HG02852 (cell line): ENCODE measurements around the gene BHLHA9.

Source experiments
- ATAC-seq: cut with Tn5 transposase; IDR thresholded peaks from one replicate; pipeline ENCODE4 v1.9.1; 2021; ENCODE audit warnings: mild to moderate bottlenecking, moderate library complexity; ENCODE audit not compliant: unreplicated experiment

The BHLHA9 gene

DNA sequence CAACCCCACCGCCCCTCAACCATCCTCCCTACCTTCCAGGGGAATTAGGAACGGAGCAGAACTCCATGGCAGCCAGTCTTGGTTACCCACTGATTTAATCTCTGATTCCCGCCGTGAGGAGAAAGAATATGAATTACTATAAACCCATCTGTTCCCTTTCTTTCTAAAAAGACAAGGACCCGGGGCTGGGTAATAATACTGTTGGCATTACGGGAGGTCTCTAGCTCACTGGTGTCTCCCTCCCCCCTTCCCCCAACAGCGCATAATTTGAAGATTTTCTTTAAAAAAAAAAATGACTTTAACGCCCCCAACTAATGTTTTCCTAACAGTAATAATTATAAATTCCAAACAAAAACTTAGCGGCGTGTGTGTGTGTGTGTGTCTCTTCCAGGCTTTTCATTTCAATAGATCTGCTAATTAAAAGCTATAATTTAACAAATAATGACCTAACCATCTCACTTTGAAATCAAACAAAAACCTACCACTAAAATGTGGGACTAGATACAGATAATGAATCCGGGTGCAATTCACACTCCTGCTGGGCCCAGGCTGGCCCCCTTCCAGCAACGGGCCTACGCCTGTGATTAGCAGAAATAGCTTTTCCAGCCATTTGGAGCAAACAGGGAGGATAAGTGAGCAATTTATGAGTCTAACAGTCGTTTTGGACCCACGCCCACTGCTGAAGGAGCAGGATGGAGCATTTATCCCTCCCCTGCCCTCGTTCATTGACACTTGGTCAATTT lies 18.2 kb upstream of the BHLHA9 start:
- ATAC-seq: no peak

DNA sequence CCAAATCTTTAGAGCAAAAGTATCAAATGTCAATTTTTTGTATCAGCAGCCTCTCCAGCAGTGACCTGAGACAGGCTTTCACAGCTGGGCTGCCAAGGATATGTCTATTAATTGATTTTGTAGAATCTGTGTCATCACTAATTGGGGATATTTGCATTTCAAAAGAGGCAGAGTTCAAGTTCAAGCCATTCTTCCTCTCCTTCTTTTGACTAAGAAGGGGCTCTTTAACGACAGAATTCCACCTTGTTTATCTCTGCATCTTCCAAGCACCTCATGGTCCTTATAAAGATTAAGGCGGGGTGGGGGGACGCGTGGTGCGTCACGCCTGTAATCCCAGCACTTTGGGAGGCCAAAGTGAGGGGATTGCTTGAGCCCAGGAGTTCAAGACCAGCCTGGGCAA lies 15.2 kb upstream of the BHLHA9 start:
- ATAC-seq: no peak

DNA sequence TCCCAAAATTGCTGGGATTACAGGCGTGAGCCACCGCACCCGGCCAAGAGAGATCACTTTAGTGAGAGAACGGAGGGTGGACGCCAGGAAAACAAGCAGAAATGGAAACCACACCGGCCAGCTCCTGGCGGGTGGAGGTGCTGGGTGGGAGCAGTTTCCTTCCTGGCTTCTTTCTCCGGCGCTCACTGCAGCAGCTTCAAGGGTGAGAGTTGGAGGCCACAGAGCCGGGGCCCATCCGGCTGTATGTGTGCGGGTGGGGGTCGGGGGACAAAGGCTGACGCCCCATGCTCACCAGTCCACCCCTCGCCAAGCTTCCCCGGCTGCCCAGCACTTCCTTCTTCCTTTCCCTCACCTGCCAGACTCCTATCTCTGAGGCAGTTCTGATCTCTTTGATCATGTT lies 13.5 kb upstream of the BHLHA9 start:
- ATAC-seq: no peak

DNA sequence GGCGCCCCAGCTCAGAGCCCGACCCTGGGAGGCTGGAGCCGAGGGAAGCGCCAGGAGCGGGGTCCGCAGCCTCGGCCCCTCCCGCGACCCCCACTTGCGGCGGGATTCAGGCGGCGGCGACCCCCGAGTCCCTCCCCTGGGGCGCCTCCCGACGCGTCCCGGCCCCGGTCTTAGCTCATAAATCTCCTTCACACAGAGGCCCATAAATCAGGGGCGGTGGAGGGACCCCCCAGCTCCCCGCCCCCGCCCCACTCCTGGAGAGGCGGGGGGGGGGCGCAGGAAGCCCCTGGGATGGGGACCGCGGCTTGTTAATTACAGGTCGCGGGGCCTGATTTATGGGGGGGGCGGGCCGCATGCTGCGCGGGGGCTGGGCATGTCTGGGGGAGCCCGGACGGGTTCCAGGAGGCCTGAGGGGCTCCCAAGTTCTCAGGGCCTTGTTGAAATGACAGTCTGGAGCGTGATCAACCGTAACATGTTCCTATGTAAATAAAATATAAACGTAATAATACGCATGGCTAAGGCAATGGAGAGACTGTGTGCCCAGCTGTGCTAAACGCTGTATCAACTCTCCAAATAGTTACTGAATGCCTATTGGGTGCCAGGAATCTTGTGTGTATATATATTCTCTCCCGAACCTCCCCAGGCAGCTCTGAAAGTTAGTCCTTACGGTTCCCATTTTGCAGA lies 10.0 kb upstream of the BHLHA9 start:
- ATAC-seq: no peak

DNA sequence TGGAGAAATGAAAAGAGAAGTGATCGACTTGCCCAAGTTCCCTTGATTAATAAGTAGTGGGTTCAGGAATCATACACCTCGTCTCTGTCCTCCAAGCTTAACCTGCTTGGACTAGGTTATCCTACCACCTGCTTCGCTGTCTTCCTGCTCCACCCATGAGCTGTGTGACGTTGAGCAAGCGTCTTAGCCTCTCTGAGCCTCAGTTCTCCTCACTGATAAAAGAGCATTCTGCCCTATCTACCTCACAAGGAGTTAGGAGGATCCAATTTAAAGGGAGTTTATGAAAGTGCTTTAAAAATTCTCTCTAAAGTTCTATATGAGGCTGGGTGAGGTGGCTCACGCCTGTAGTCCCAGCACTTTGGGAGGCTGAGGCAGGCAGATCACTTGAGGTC lies 9.5 kb upstream of the BHLHA9 start:
- no peak for ATAC-seq

DNA sequence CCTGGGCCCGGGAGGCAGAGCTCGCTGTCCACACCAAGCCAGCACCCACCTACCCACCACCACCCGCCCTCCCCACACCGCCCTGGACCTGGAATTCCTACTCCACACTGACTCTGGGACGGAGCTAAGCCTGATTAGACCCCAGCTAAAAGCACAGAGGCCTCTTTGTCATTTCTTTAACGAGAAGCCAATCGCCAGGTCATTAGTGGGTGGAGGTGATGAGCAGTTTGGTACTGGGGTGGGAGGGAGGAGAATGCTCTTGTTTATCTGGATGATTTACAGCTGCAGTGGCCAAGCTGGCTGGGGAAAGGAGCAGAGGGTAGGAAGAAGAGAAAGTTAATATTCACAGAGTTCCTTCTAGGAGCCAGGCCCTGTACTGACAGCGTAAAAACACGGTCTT lies 6.0 kb upstream of the BHLHA9 start:
- ATAC-seq: no peak

DNA sequence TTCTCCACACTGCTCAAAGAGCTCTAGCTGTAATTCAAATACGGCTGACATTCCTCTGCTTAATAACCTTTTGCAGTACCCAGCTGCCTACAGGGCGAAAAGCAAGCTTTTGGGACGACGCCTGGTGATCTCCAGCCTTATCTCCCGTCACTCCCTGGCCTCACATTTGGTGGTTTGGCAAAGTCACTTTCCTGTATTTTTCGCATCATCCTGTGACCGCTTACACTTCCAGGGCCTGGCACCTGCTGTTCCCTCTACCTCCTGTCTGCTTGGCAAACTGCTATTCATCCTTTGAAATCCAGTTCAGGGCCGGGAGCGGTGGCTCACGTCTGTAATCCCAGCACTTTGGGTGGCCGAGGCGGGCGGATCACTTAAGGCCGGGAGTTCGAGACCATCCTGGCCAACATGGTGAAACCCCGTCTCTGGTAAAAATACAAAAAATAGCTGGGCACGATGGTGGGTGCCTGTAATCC lies 2.7 kb upstream of the BHLHA9 start:
- no peak for ATAC-seq

DNA sequence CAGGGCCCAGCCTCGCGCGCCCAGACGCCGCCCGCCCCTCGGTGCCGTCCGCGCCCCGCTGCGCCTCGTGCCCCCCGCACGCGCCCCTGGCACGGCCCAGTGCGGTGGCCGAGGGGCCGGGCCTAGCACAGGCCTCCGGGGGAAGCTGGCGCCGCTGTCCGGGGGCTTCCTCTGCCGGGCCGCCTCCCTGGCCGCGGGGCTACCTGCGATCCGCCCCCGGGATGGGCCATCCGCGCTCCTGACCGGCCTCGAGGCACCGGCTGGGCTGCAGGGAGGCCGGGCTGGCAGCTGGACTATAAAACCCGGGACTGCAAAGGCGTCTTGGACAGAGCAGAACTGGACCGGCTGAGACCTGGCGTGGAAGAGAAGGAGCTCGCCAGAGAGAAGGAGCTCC lies 783 bp downstream of the BHLHA9 start:
- ATAC-seq: no peak

DNA sequence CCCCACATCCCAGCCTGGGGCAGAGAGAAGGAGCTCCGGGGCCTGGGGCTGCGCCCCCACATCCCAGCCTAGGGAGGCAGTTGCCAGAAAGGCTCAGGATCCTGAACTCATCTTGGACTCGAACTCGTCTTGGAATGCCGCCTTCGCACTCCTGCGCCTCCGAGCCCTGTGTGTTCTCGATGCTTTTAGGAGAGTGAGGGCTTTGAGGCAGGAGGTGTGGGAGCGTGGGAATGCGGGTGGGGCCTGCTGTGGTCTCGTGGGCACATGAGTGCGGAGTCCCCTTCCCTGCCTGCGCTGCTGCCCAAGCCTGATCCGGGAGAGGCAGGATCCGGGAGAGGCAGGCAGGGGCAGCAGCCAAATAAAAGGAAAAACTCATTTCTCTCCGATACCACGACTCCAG lies 1.2 kb downstream of the BHLHA9 start:
- ATAC-seq: no peak

DNA sequence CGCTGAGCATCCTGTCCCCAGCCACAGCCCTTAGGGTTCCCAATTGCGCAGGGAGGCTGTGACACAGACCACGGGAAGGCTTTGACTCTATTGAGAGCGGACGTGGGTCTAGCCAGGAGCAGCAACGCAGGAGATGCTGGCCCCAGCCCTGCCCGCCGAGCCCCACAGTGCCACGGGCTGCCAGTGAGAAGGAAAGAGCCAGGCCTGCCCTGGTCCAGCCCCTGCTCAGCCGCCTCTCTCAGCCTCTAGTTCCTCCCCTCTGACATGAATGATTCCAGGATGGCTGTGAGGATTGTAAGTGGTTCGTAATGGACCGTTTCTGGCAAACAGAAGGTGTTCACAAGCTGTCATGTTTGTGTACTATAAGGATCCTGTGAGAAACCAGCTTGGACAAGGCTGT lies 2.5 kb downstream of the BHLHA9 start:
- no peak for ATAC-seq

DNA sequence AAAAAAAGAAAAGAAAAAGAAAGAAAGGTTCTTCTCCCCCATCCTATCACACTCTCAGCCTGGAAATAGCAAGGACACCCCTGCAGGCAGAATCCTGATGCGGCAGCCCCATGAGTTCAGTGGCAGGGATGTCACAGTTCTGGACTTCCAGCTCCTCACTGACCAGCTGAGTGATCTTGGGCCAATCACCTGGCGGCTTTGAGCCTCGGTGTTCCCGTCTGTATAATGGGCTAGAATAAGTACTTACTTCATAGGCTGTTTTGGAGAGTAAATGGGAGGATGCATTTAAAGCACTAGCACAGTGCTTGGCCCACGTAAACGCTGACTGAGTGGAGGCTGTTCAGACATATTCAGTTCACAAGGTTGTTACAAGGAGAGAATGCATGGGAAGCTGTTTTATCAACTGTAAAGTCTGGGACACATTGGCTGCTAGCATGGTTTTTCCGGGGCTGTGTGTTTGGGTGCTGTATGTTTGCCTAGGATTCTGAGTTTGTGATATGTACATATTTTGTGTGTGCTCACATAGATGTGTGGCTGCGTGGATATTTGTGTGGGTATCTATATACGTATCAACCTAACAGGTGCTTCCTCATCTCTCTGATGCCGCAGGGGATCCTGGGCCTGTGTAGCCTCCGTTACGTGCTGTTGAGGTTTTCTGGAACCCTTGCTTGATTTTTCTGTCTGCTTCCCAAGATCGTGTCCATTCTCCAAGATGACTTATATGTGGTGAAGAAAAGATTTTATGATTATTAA lies 3.4 kb downstream of the BHLHA9 start:
- no peak for ATAC-seq

DNA sequence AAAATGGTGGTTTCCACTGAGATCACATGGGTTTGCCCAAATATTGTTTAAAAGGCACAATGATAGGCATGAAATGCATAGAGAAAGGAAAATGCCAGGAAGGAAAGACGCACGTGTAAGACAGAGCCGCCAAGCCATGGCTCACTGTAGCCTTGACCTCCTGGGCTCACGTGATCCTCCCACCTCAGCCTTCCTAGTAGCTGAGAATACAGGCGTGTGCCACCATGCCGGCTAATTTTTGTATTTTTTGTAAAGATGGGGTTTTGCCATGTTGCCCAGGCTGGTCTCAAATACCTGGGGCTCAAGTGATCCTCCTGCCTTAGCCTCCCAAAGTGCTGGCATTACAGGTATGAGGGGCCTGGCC lies 4.0 kb downstream of the BHLHA9 start:
- no peak for ATAC-seq

DNA sequence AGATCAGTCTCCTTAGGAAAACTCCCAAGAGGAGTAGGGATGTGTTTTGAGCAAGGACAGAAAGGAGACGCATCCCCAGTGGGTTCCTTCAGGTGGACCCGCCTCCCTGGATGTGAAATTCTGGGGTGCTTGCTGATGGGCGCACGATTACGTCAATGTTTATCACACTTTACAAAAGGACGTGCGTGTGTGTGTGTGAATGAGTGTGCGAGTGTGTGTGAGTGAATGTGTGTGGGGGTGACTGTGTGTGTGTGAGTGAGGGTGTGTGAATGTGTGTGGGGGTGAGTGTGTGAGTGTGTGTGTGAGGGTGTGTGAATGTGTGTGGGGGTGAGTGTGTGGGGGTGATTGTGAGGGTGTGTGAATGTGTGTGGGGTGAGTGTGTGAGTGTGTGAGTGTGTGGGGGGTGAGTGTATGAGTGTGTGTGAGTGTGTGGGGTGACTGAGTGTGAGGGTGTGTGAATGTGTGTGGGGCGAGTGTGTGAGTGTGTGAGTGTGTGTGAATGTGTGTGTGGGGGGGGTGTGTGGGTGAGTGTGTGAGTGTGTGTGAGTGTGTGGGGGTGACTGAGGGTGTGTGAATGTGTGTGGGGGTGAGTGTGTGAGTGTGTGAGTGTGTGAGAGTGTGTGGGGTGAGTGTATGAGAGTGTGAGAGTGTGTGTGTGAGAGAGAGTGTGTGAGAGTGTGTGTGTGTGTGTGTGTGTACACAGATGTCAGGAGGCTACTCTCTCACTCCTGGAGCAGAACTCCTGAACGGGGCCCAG lies 5.1 kb downstream of the BHLHA9 start:
- ATAC-seq: no peak

DNA sequence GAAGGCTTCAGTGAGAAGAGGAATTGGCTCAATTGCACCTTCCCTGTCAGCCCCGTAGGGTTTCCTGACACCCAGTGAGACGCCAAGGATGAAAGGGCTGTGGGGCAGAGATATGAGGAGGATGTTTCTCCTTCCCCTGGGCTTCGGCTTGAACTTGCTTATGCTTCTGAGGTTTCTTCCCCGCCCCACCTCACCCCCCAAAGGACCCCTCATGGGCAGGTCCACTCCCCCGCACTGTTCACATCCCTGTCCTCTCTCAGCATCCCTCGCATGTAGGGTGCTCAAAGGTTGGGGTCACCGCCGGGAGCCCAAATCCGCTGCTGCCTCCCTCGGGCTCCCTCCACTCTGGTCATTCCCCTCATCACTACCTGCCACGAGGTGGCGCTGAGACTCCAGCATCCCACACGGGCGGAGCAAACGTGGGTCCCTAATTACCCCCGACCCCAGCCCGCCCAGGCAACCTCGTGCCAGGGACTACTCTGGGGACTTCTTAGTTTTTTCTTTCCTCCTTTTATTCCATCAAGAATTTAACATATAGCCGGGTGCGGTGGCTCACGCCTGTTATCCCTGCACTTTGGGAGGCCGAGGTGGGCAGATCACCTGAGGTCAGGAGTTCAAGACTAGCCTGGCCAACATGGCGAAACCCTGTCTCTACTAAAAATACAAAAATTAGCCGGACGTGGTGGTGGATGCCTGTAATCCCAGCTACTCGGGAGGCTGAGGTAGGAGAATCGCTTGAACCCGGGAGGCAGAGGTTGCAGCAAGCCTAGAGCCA lies 5.9 kb downstream of the BHLHA9 start:
- ATAC-seq: no peak

DNA sequence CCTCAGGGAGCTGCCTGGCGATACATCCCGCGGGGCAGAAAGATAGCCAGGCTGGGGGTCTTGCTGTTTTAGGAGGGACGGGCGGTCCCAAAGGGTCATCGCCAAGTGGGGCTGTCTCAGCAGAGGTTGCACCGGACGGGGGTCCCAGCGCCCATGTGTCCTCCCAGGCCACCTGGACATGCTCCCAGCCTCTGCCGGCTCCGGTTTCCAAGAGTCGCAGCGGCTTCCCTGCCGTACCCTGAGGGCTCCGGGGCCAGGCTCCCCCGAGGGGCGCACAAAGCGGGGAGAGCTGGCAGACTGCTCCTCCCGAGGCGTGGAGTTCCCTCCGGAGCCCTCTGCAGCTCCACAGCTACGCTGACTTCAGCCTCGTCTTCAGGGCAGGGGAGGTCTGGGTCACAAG lies 10.4 kb downstream of the BHLHA9 start:
- ATAC-seq: no peak

DNA sequence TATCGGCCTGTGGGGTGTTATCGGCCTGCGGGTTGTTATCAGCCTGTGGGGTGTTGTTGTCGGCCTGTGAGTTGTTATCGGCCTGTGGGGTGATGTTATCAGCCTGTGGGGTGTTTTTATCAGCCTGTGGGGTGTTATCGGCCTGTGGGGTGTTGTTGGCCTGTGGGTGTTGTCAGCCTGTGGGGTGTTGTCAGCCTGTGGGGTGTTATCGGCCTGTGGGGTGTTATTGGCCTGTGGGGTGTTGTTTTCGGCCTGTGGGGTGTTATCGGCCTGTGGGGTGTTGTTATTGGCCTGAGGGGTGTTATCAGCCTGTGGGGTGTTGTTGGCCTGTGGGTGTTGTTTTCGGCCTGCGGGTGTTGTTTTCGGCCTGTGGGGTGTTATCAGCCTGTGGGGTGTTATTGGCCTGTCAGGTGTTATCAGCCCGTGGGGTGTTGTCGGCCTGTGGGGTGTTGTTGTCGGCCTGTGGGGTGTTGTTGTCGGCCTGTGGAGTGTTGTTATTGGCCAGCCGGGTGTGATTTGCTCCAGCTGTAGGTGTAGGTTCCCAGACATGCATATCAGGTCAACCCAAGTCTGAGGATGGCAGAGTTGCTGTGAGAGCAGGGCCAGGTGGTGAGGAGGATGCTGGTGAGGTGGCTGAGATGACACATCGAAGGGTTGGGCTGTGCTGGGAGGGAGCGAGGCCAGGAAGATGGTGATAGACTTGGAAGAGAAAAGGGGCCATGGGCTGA lies 16.3 kb downstream of the BHLHA9 start:
- no peak for ATAC-seq

DNA sequence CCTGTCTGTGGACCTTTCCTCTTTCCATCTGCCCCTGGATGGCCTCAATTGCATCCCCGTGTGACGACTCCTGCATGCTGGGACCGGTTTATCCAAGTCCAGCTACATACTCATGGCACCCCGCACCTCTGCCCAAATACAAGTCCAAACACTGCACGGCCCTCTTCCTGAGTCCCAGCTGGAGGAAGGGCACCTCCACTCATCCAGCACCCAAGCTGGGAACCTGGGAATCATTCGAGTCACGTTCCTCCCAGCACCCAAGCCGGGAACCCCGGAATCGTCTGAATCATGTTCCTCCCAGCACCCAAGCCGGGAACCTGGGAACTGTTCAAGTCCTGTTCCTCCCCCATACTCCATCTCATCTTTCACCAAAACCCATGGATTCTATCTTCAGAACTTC lies 19.5 kb downstream of the BHLHA9 start:
- ATAC-seq: no peak

DNA sequence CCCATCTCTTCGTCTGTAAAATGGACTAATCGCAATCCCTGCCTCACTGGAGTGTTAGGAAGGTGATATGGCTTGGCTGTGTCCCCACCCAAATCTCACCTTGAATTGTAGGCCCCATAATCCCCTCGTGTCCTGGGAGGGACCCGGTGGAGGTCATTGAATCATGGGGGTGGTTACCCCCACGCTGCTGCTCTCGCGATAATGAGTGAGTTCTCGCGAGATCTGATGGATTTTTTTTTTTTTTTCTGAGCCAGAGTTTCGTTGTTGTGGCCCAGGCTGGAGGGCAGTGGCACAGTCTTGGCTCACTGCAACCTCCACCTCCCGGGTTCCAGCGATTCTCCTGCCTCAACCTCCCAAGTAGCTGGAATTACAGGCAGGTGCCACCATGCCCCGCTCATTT lies 20.4 kb downstream of the BHLHA9 start:
- no peak for ATAC-seq

DNA sequence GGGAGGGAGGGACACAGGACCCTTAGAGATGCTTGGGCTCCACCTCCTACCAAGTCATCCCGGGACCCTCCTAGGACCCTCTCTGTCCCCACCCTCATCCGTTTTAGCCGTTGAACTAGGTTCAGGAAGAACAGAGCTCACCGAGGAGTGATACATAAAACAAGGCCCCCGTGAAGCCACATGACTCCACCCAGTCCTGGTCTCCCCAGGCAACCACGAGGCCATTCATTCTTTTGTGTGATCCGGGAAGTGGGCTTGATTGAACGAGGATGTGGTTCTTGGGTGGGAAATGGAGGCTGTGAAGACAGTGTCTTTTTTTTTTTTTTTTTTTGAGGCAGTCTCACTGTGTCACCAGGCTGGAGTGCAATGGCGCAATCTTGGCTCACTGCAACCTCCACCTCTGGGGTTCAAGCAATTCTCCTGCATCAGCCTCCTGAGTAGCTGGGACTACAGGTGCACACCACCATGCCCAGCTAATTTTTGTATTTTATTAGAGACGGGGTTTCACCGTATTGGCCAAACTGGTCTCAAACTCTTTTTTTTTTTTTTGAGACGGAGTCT lies 24.0 kb downstream of the BHLHA9 start:
- ATAC-seq: no peak

DNA sequence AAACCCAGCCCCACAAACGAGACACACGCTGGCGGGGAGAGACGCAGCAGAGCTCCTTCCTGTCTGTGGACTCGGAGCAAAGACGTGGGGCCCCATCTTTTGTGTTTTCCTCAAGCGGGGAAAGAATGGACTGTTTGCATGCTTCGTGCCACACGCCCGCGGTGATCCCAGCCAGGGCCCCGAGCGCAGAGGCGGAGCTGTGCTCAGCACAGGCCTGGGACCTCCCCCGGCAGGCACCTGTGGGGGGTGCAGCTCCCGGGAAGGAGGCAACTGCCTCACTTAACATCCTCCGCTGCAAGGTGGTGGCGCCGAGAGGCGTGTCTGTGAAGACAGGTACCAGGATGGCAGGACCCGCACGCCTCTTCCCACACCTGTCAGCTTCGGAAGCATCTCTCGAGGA lies 28.4 kb downstream of the BHLHA9 start:
- ATAC-seq: no peak
